Natural killer cell (primary cell): ENCODE data around the gene RBPMS2. TPM values are rescaled to one million over a fixed set of nuclear protein-coding genes. Genes with fewer than 3 reads are reported as not detected.

Source experiments
- ATAC-seq, 3 donors: fragments of 150-1000 bp in 2 of 3; fragments of 200-7000 bp in 1 of 3; cut with Tn5 transposase; 1 replicate in 1 of 3; 2 replicates in 2 of 3; pipeline ENCODE4 v1.10.0; 2021; ENCODE audit warnings: mild to moderate bottlenecking in 2 of 3, moderate library complexity in 2 of 3
- DNase-seq, 2 donors: peaks; one replicate each; pipeline versions ENCODE4 v3.0.0 to v3.0.0-alpha.2; 2013 to 2021; ENCODE audit warnings: mixed read lengths in 1 of 2
- H3K27ac ChIP-seq: one replicate; pipeline ENCODE4 v1.5.1; 2013; ENCODE audit warnings: mild to moderate bottlenecking, low read length
- H3K27me3 ChIP-seq: one replicate; pipeline ENCODE4 v1.6.1; 2013; ENCODE audit warnings: low read length; ENCODE audit not compliant: control insufficient read depth, insufficient read depth
- H3K36me3 ChIP-seq: one replicate; pipeline ENCODE4 v1.6.1; 2013; ENCODE audit warnings: low read length; ENCODE audit not compliant: control insufficient read depth, insufficient read depth
- H3K4me1 ChIP-seq: one replicate; pipeline ENCODE4 v1.6.1; 2013; ENCODE audit warnings: low read length; ENCODE audit not compliant: control insufficient read depth, insufficient read depth
- H3K4me3 ChIP-seq: one replicate; pipeline ENCODE4 v1.5.1; 2013; ENCODE audit warnings: low read length
- H3K9me3 ChIP-seq: one replicate; pipeline ENCODE4 v1.6.1; 2013; ENCODE audit warnings: low read length; ENCODE audit not compliant: control insufficient read depth, insufficient read depth
- H3K27ac Mint-ChIP-seq, 2 donors: one replicate each; pipeline ENCODE4 v1.8.0; 2022; ENCODE audit warnings: mild to moderate bottlenecking in 2 of 2, mixed read lengths in 2 of 2, moderate library complexity in 1 of 2
- H3K27me3 Mint-ChIP-seq, 2 donors: one replicate each; pipeline ENCODE4 v1.8.0; 2022; ENCODE audit warnings: low read depth in 2 of 2, mixed read lengths in 2 of 2
- H3K36me3 Mint-ChIP-seq: one replicate; pipeline ENCODE4 v1.8.0; 2022; ENCODE audit warnings: mixed read lengths
- H3K4me1 Mint-ChIP-seq, 2 donors: one replicate each; pipeline ENCODE4 v1.8.0; 2022; ENCODE audit warnings: mixed read lengths in 2 of 2
- H3K4me3 Mint-ChIP-seq: one replicate; pipeline ENCODE4 v1.8.0; 2022; ENCODE audit warnings: mild to moderate bottlenecking, moderate library complexity, mixed read lengths
- H3K9me3 Mint-ChIP-seq, 2 donors: one replicate each; pipeline ENCODE4 v1.8.0; 2022; ENCODE audit warnings: mixed read lengths in 2 of 2
- WGBS: methylation state at CpG from one replicate; pipeline ENCODE4 v1.1.7; 2013; ENCODE audit warnings: missing lambda C conversion rate; ENCODE audit not compliant: insufficient coverage; 5-methylcytosine and 5-hydroxymethylcytosine counted together
- intact Hi-C: fragments of 100-400 bp; cut with micrococcal nuclease; formaldehyde crosslinking; loops from one replicate; pipeline ENCODE4 v1.14.2; 2022
- total RNA-seq, 4 donors: library from RNA; stranded (reverse); fragments of 120-200 nt in 1 of 4; gene quantifications; one replicate each; pipeline versions ENCODE4 v1.2.3 to v1.2.4, GENCODE V29; 2013 to 2022
- TF ChIP-seq, protein P1 (sequence below): fragments of 200-600 bp; IDR thresholded peaks from one replicate; pipeline ENCODE4 v1.8.0; 2022; ENCODE audit warnings: antibody characterized with exemption

RBPMS2 gene
- total RNA-seq, 3 donors from 2014 or later (not counting 1 experiment from before 2014, with no cell fraction given) = 7.2 to 25.8 (median 14.7) TPM

- H3K4me1 ChIP-seq = peaks cover 9% of the 10 kb centered on the region
- intact Hi-C loops = loop anchor here (1.0 kb wide), 2 partner anchors 79 to 174 kb away; no protein-coding TSS in a partner anchor
- Mint-ChIP-seq H3K36me3 (no peaks in the 10 kb centered on the region), H3K27ac (peak overlapping the region in 1 of 2 donors; percentile 74), H3K4me1 (peaks cover 8 to 15% of the 10 kb centered on the region in 2 donors), H3K27me3 (peaks cover 0 to 4% of the 10 kb centered on the region in 2 donors), H3K9me3 (no peaks in the 10 kb centered on the region), H3K4me3 (no peak overlapping the region)
- H3K36me3 ChIP-seq = no peaks in the 10 kb centered on the region
- TF ChIP-seq, protein P1, sequence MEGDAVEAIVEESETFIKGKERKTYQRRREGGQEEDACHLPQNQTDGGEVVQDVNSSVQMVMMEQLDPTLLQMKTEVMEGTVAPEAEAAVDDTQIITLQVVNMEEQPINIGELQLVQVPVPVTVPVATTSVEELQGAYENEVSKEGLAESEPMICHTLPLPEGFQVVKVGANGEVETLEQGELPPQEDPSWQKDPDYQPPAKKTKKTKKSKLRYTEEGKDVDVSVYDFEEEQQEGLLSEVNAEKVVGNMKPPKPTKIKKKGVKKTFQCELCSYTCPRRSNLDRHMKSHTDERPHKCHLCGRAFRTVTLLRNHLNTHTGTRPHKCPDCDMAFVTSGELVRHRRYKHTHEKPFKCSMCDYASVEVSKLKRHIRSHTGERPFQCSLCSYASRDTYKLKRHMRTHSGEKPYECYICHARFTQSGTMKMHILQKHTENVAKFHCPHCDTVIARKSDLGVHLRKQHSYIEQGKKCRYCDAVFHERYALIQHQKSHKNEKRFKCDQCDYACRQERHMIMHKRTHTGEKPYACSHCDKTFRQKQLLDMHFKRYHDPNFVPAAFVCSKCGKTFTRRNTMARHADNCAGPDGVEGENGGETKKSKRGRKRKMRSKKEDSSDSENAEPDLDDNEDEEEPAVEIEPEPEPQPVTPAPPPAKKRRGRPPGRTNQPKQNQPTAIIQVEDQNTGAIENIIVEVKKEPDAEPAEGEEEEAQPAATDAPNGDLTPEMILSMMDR = no peak
- 68% methylated on average over 9 of the region's 9 CpGs for WGBS
- DNase-seq = no peak
- H3K27me3 ChIP-seq = no peaks in the 10 kb centered on the region
- no peak for ATAC-seq
- no peaks in the 10 kb centered on the region for H3K9me3 ChIP-seq
- no peak overlapping the region for H3K27ac ChIP-seq
- no peak overlapping the region for H3K4me3 ChIP-seq
Observed at GRCh38 chr15:64731805-64732151, 43.6 kb downstream of the RBPMS2 start.

- peaks cover 8 to 15% of the 10 kb centered on the region in 2 donors for H3K4me1 Mint-ChIP-seq
- no peaks in the 10 kb centered on the region for H3K36me3 Mint-ChIP-seq
- peak; percentile 75 to 84 (median 75) for ATAC-seq
- peak overlapping the region in 1 of 2 donors; percentile 74 for H3K27ac Mint-ChIP-seq
- peaks cover 0 to 4% of the 10 kb centered on the region in 2 donors for H3K27me3 Mint-ChIP-seq
- WGBS = 25% methylated on average over 16 of the region's 16 CpGs
- Histone ChIP-seq H3K4me3 (no peak overlapping the region), H3K27me3 (no peaks in the 10 kb centered on the region), H3K36me3 (no peaks in the 10 kb centered on the region), H3K4me1 (peaks cover 9% of the 10 kb centered on the region), H3K27ac (no peak overlapping the region), H3K9me3 (no peaks in the 10 kb centered on the region)
- H3K9me3 Mint-ChIP-seq = no peaks in the 10 kb centered on the region
- TF ChIP-seq, protein P1 = peak; percentile 93
- no peak overlapping the region for H3K4me3 Mint-ChIP-seq
- peak; percentile 82 to 92 for DNase-seq
- intact Hi-C loops = loop anchor here (1.0 kb wide), 2 partner anchors 79 to 174 kb away; no protein-coding TSS in a partner anchor
Observed at GRCh38 chr15:64731012-64731804, 44.2 kb downstream of the RBPMS2 start.

GRCh38 chr15:64730151-64730550 is 45.2 kb downstream of the RBPMS2 start:
- no peaks in the 10 kb centered on the region for H3K36me3 Mint-ChIP-seq
- ATAC-seq (no peak), DNase-seq (no peak)
- peaks cover 9% of the 10 kb centered on the region for H3K4me1 ChIP-seq
- no peaks in the 10 kb centered on the region for H3K27me3 ChIP-seq
- no peak overlapping the region for H3K27ac ChIP-seq
- WGBS = 87% methylated on average over 5 of the region's 5 CpGs
- H3K9me3 ChIP-seq = no peaks in the 10 kb centered on the region
- intact Hi-C loops = no loop called here
- H3K27me3 Mint-ChIP-seq = peaks cover 0 to 4% of the 10 kb centered on the region in 2 donors
- H3K36me3 ChIP-seq = no peaks in the 10 kb centered on the region
- no peak overlapping the region for H3K4me3 ChIP-seq
- peaks cover 8 to 15% of the 10 kb centered on the region in 2 donors for H3K4me1 Mint-ChIP-seq
- TF ChIP-seq, protein P1 = no peak
- H3K27ac Mint-ChIP-seq = no peak overlapping the region
- H3K4me3 Mint-ChIP-seq = no peak overlapping the region
- H3K9me3 Mint-ChIP-seq = no peaks in the 10 kb centered on the region
